Panc1 (cell line): ENCODE measurements around the gene CYB5A. TPM values are rescaled to one million over a fixed set of nuclear protein-coding genes. Genes with fewer than 3 reads are reported as not detected.

Source experiments
- ATAC-seq: fragments of 200-7000 bp; cut with Tn5 transposase; 2 replicates; pipeline ENCODE4 v1.9.1; 2020; ENCODE audit warnings: mild to moderate bottlenecking, moderate library complexity
- BruUV-seq: library from RNA; stranded (reverse); fragments of 400-500 nt; replicated peaks from 2 replicates; lab custom pipeline; 2021; lab: Mats Ljungman, UMichigan
- CTCF ChIA-PET: fragments of 300-600 bp; sonication (Branson Sonifier 250); formaldehyde crosslinking; loops from one replicate; lab custom pipeline; 2022; ENCODE audit warnings: antibody characterized with exemption; lab: Charles Lee
- POLR2A ChIA-PET: fragments of 300-600 bp; sonication (Branson Sonifier 250); formaldehyde crosslinking; loops from one replicate; lab custom pipeline; 2022; ENCODE audit warnings: antibody characterized with exemption; lab: Charles Lee
- DNase-seq: peaks from one replicate; pipeline ENCODE4 v3.0.0-alpha.2; 2010; ENCODE audit warnings: low read depth, low spot score
- H3K27ac ChIP-seq: 2 replicates; pipeline ENCODE4 v1.5.1; 2011; ENCODE audit warnings: mild to moderate bottlenecking, low read length, inconsistent platforms
- H3K27me3 ChIP-seq: fragments of 200-500 bp; sonication (Bioruptor generic); 2 replicates; pipeline ENCODE4 v1.6.0; 2014; ENCODE audit warnings: low read length, inconsistent platforms; ENCODE audit not compliant: control insufficient read depth, insufficient read depth
- H3K36me3 ChIP-seq: fragments of 200-500 bp; sonication (Bioruptor generic); 2 replicates; pipeline ENCODE4 v1.5.1; 2014; ENCODE audit warnings: inconsistent platforms, mild to moderate bottlenecking, low read length, moderate library complexity; ENCODE audit not compliant: control insufficient read depth, insufficient read depth
- H3K4me1 ChIP-seq: 2 replicates; pipeline ENCODE4 v1.5.1; 2011; ENCODE audit warnings: inconsistent platforms, mild to moderate bottlenecking, low read length, moderate library complexity; ENCODE audit not compliant: control insufficient read depth, insufficient read depth
- H3K4me3 ChIP-seq, 2 experiments: 2 replicates each; pipeline ENCODE4 v1.5.1; 2011 to 2012; ENCODE audit warnings: low read depth in 2 of 2, low read length in 2 of 2, mild to moderate bottlenecking in 2 of 2, inconsistent platforms in 1 of 2, moderate library complexity in 1 of 2
- H3K9me3 ChIP-seq: fragments of 200-500 bp; sonication (Bioruptor generic); 2 replicates; pipeline ENCODE4 v1.5.1; 2014; ENCODE audit warnings: low read depth, mild to moderate bottlenecking, inconsistent platforms, low read length, moderate library complexity; ENCODE audit not compliant: control insufficient read depth, insufficient read depth
- CTCF ChIP-seq: fragments of 450-650 bp; IDR thresholded peaks from 2 replicates; pipeline ENCODE4 v1.5.1; 2017; ENCODE audit warnings: mild to moderate bottlenecking
- POLR2AphosphoS5 ChIP-seq: IDR thresholded peaks from 2 replicates; pipeline ENCODE4 v1.6.1; 2012; ENCODE audit warnings: mild to moderate bottlenecking, low read depth, low read length, moderate library complexity
- REST ChIP-seq, 2 experiments: IDR thresholded peaks; 2 replicates each; pipeline ENCODE4 v1.6.1; 2011 to 2012; ENCODE audit warnings: low read depth in 2 of 2, control low read depth in 1 of 2, low read length in 1 of 2, mild to moderate bottlenecking in 1 of 2, moderate library complexity in 1 of 2; ENCODE audit not compliant: insufficient read depth in 1 of 2
- SIN3A ChIP-seq: IDR thresholded peaks from 2 replicates; pipeline ENCODE4 v1.6.1; 2012; ENCODE audit warnings: low read depth, mild to moderate bottlenecking, low read length, moderate library complexity, borderline replicate concordance; ENCODE audit not compliant: insufficient read depth
- TCF7L2 ChIP-seq: IDR thresholded peaks from 2 replicates; pipeline ENCODE4 v1.6.1; 2011; ENCODE audit warnings: mild to moderate bottlenecking, low read depth, low read length, inconsistent platforms
- in situ Hi-C: cut with HindIII; loops from 2 replicates; pipeline ENCODE4 v1.10.0; 2016; ENCODE audit warnings: low sequenced_read_pairs, low pct_unique_long_range_greater_than_20kb
- intact Hi-C: fragments of 100-400 bp; cut with micrococcal nuclease; formaldehyde crosslinking; loops from one replicate; pipeline ENCODE4 v1.10.0; 2022; ENCODE audit not compliant: unreplicated experiment
- total RNA-seq: library from RNA; stranded (reverse); gene quantifications from one replicate; pipeline ENCODE4 v1.2.1, GENCODE V29; 2021; ENCODE audit not compliant: unreplicated experiment

Gene CYB5A
- total RNA-seq, 1 experiment from 2014 or later = 51.3 TPM

- BruUV-seq = no TSS peak
- CTCF ChIA-PET = no interaction called here
These were observed 43.6 kb downstream of the CYB5A start for GRCh38 chr18:74248189-74248588.

GRCh38 chr18:74244554-74244953, 47.2 kb downstream of the CYB5A start:
- ATAC-seq (no peak), DNase-seq (no peak)
- in situ Hi-C loops (no loop called here), intact Hi-C loops (no loop called here)
- H3K27ac ChIP-seq = no peak overlapping the region
- H3K4me3 ChIP-seq = no peak overlapping the region
- TF ChIP-seq POLR2AphosphoS5 (no peak), REST (IDR thresholded peaks at IDR 0.05; ENCODE audit: insufficient read depth in 1 of 2, low read depth in 2 of 2, low read length in 1 of 2) (no peak), CTCF (no peak), TCF7L2 (no peak), SIN3A (no peak)
- no peaks in the 10 kb centered on the region for H3K36me3 ChIP-seq
- no peaks in the 10 kb centered on the region for H3K9me3 ChIP-seq
- CTCF ChIA-PET = no interaction called here
- BruUV-seq = no TSS peak
- 0 out of 2 replicates have a peak, but pooled peaks cover 3% of the 10 kb centered on the region for H3K4me1 ChIP-seq
- POLR2A ChIA-PET = no interaction called here
- H3K27me3 ChIP-seq = peaks cover 8% of the 10 kb centered on the region

More at GRCh38 chr18:74248189-74248588, 43.6 kb downstream of the CYB5A start:
- Histone ChIP-seq H3K27me3 (no peaks in the 10 kb centered on the region), H3K36me3 (no peaks in the 10 kb centered on the region), H3K9me3 (no peaks in the 10 kb centered on the region), H3K4me1 (peaks cover 6% of the 10 kb centered on the region), H3K27ac (no peak overlapping the region), H3K4me3 (no peak overlapping the region)
- TF ChIP-seq POLR2AphosphoS5 (no peak), CTCF (no peak), REST (IDR thresholded peaks at IDR 0.05; ENCODE audit: insufficient read depth in 1 of 2, low read depth in 2 of 2, low read length in 1 of 2) (no peak), TCF7L2 (no peak)
- intact Hi-C loops = no loop called here
- in situ Hi-C loops = no loop called here
- ATAC-seq = no peak
- POLR2A ChIA-PET = no interaction called here
- DNase-seq = no peak
